ENCODE measurements around the gene MFN2. TPM values are rescaled to one million over a fixed set of nuclear protein-coding genes. Genes with fewer than 3 reads are reported as not detected.

MFN2 gene
- total RNA-seq, 1 experiment from 2014 or later: 38.4 TPM

GRCh38 chr1:11960276-11960675, 20.0 kb upstream of the MFN2 start:
- DNase-seq (ENCODE audit: low spot score): no peak

GRCh38 chr1:11960715-11961114, 19.5 kb upstream of the MFN2 start:
- no peak for DNase-seq (ENCODE audit: low spot score)

- DNase-seq (ENCODE audit: low spot score): no peak
Measured at GRCh38 chr1:11961230-11961629, 19.0 kb upstream of the MFN2 start.

GRCh38 chr1:11963622-11964021, 16.6 kb upstream of the MFN2 start:
- DNase-seq (ENCODE audit: low spot score): no peak

- no peak for DNase-seq (ENCODE audit: low spot score)
Measured at GRCh38 chr1:11964656-11965055, 15.6 kb upstream of the MFN2 start.

- no peak for DNase-seq (ENCODE audit: low spot score)
Measured at GRCh38 chr1:11967028-11967547, 13.2 kb upstream of the MFN2 start.

GRCh38 chr1:11970441-11971185, 9.6 kb upstream of the MFN2 start:
- DNase-seq (ENCODE audit: low spot score): no peak

GRCh38 chr1:11977625-11978024, 2.6 kb upstream of the MFN2 start:
- DNase-seq (ENCODE audit: low spot score): no peak

GRCh38 chr1:11978301-11978700, 1.9 kb upstream of the MFN2 start:
- DNase-seq (ENCODE audit: low spot score): no peak

- no peak for DNase-seq (ENCODE audit: low spot score)
Measured at GRCh38 chr1:11979028-11979850, 1.0 kb upstream of the MFN2 start.

- DNase-seq (ENCODE audit: low spot score): no peak
Measured at GRCh38 chr1:11980676-11980972, 380 bp downstream of the MFN2 start.

GRCh38 chr1:11981378-11982009, 1.2 kb downstream of the MFN2 start:
- no peak for DNase-seq (ENCODE audit: low spot score)

GRCh38 chr1:11982010-11982392, 1.8 kb downstream of the MFN2 start:
- no peak for DNase-seq (ENCODE audit: low spot score)

GRCh38 chr1:11984121-11984520, 3.9 kb downstream of the MFN2 start:
- no peak for DNase-seq (ENCODE audit: low spot score)

- no peak for DNase-seq (ENCODE audit: low spot score)
Measured at GRCh38 chr1:11984576-11984975, 4.3 kb downstream of the MFN2 start.

- no peak for DNase-seq (ENCODE audit: low spot score)
Measured at GRCh38 chr1:11985171-11985570, 4.9 kb downstream of the MFN2 start.

GRCh38 chr1:11985851-11986250, 5.6 kb downstream of the MFN2 start:
- no peak for DNase-seq (ENCODE audit: low spot score)

- DNase-seq (ENCODE audit: low spot score): no peak
Measured at GRCh38 chr1:11989669-11990068, 9.4 kb downstream of the MFN2 start.

- no peak for DNase-seq (ENCODE audit: low spot score)
Measured at GRCh38 chr1:11990303-11991032, 10.2 kb downstream of the MFN2 start.

GRCh38 chr1:11991969-11992676, 11.9 kb downstream of the MFN2 start:
- DNase-seq (ENCODE audit: low spot score): no peak

- no peak for DNase-seq (ENCODE audit: low spot score)
Measured at GRCh38 chr1:11997081-11997850, 17.0 kb downstream of the MFN2 start.
